HepG2 (cell line): ENCODE data around the gene CSDE1. TPM values are rescaled to one million over a fixed set of nuclear protein-coding genes. Genes with fewer than 3 reads are reported as not detected.
A peak's percentile ranks its signal among the peaks of the same experiment; 100 is the strongest.

Source experiments
- AGO1 ChIP-seq: fragments of 200-400 bp; formaldehyde crosslinking; IDR thresholded peaks from 2 replicates; pipeline ENCODE4 v1.6.1; 2017; ENCODE audit warnings: mild to moderate bottlenecking, low read depth, low read length, moderate library complexity; ENCODE audit not compliant: poor library complexity, severe bottlenecking
- E2F1 ChIP-seq: sonication (generic); formaldehyde crosslinking; IDR thresholded peaks from 2 replicates; pipeline ENCODE4 v1.5.0; 2020; ENCODE audit warnings: missing genetic modification reagents
- GFI1 ChIP-seq: sonication (generic); formaldehyde crosslinking; IDR thresholded peaks from 2 replicates; pipeline ENCODE4 v1.5.0; 2020; ENCODE audit warnings: missing genetic modification reagents, mild to moderate bottlenecking, borderline replicate concordance
- GPN1 ChIP-seq: sonication (generic); formaldehyde crosslinking; IDR thresholded peaks from 2 replicates; pipeline ENCODE4 v1.5.1; 2020; ENCODE audit warnings: missing genetic modification reagents, borderline replicate concordance
- KAT8 ChIP-seq: IDR thresholded peaks from 2 replicates; pipeline ENCODE4 v1.6.1; 2016; ENCODE audit warnings: missing genetic modification reagents, missing compliant biosample characterization
- KDM1A ChIP-seq: IDR thresholded peaks from 2 replicates; pipeline ENCODE4 v1.6.1; 2016; ENCODE audit warnings: missing compliant biosample characterization
- MXD3 ChIP-seq: IDR thresholded peaks from 2 replicates; pipeline ENCODE4 v1.6.1; 2016; ENCODE audit warnings: mild to moderate bottlenecking, missing biosample characterization, missing genetic modification reagents
- NCOA2 ChIP-seq: sonication (generic); formaldehyde crosslinking; IDR thresholded peaks from 2 replicates; pipeline ENCODE4 v1.8.0; 2022; ENCODE audit warnings: inconsistent platforms
- RBM22 ChIP-seq: fragments of 200-400 bp; formaldehyde crosslinking; optimal IDR thresholded peaks from 2 replicates; pipeline ENCODE3; 2017; ENCODE audit warnings: mild to moderate bottlenecking, low read length, moderate library complexity
- TRAFD1 ChIP-seq: sonication (generic); formaldehyde crosslinking; IDR thresholded peaks from 2 replicates; pipeline ENCODE4 v1.5.1; 2020; ENCODE audit warnings: missing genetic modification reagents, mild to moderate bottlenecking, borderline replicate concordance
- ZFP36L1 ChIP-seq: sonication (generic); formaldehyde crosslinking; IDR thresholded peaks from 2 replicates; pipeline ENCODE4 v1.8.0; 2022; ENCODE audit warnings: mild to moderate bottlenecking, missing genetic modification reagents, moderate library complexity
- ZFP41 ChIP-seq: sonication (generic); formaldehyde crosslinking; IDR thresholded peaks from 2 replicates; pipeline ENCODE4 v1.4.0; 2020; ENCODE audit warnings: mild to moderate bottlenecking, missing genetic modification reagents, borderline replicate concordance
- ZFX ChIP-seq: sonication (generic); formaldehyde crosslinking; IDR thresholded peaks from 2 replicates; pipeline ENCODE4 v1.4.0; 2020; ENCODE audit warnings: mild to moderate bottlenecking, low read depth, missing genetic modification reagents, moderate library complexity
- ZMYM2 ChIP-seq: sonication (generic); formaldehyde crosslinking; IDR thresholded peaks from 2 replicates; pipeline ENCODE4 v1.8.0; 2022; ENCODE audit warnings: mild to moderate bottlenecking, missing genetic modification reagents
- ZNF136 ChIP-seq: sonication (generic); formaldehyde crosslinking; IDR thresholded peaks from 2 replicates; pipeline ENCODE4 v1.8.1; 2022; ENCODE audit warnings: low read depth, mild to moderate bottlenecking, moderate library complexity, missing genetic modification reagents
- ZNF138 ChIP-seq: sonication (generic); formaldehyde crosslinking; IDR thresholded peaks from 2 replicates; pipeline ENCODE4 v1.5.0; 2020; ENCODE audit warnings: mild to moderate bottlenecking, low read depth, missing genetic modification reagents
- ZNF251 ChIP-seq: sonication (generic); formaldehyde crosslinking; IDR thresholded peaks from 2 replicates; pipeline ENCODE4 v1.9.0; 2021; ENCODE audit warnings: mild to moderate bottlenecking, missing genetic modification reagents
- ZNF275 ChIP-seq: sonication (generic); formaldehyde crosslinking; IDR thresholded peaks from 2 replicates; pipeline ENCODE4 v1.8.0; 2022; ENCODE audit warnings: missing genetic modification reagents, mild to moderate bottlenecking, inconsistent platforms, borderline replicate concordance
- ZNF280D ChIP-seq: sonication (generic); formaldehyde crosslinking; IDR thresholded peaks from 2 replicates; pipeline ENCODE4 v1.5.1; 2020; ENCODE audit warnings: mild to moderate bottlenecking, missing genetic modification reagents
- ZNF567 ChIP-seq: sonication (generic); formaldehyde crosslinking; IDR thresholded peaks from 2 replicates; pipeline ENCODE4 v1.8.1; 2023; ENCODE audit warnings: mild to moderate bottlenecking, missing genetic modification reagents, borderline replicate concordance
- ZNF580 ChIP-seq: IDR thresholded peaks from 2 replicates; pipeline ENCODE4 v1.6.1; 2016; ENCODE audit warnings: low read depth, borderline replicate concordance
- ZNF615 ChIP-seq: sonication (generic); formaldehyde crosslinking; IDR thresholded peaks from 2 replicates; pipeline ENCODE4 v1.5.0; 2020; ENCODE audit warnings: mild to moderate bottlenecking, missing genetic modification reagents, borderline replicate concordance
- ZNF709 ChIP-seq: sonication (generic); formaldehyde crosslinking; IDR thresholded peaks from 2 replicates; pipeline ENCODE4 v1.5.0; 2020; ENCODE audit warnings: mild to moderate bottlenecking, missing genetic modification reagents
- polyA plus RNA-seq, 8 experiments: library from polyadenylated mRNA; depleted of rRNA in 3 of 8; stranded (reverse) in 7 of 8; unstranded in 1 of 8; fragments of >200 nt; fragmentation: Illumina TruSeq in 4 of 8; extraction: Trizol in 4 of 8; gene quantifications; 2 replicates each; pipeline versions ENCODE4 v1.2.1 to v1.2.3, GENCODE V29; 2011 to 2016; ENCODE audit warnings: low read depth in 4 of 8, missing spikeins in 1 of 8, mixed read lengths in 1 of 8; ENCODE audit not compliant: insufficient read depth in 1 of 8
- total RNA-seq, 5 experiments: library from RNA; depleted of rRNA; stranded (reverse); fragments of >200 nt; fragmentation: Illumina TruSeq; extraction: Trizol; gene quantifications; 2 replicates each; pipeline ENCODE4 v1.2.3, GENCODE V29; 2016; ENCODE audit warnings: low read depth in 1 of 5

CSDE1 gene
- total and polyA plus RNA-seq, 2 of the 13 experiments (the other 11 are each of a cell fraction or from before 2014, with no cell fraction given) = 150 to 313 TPM

GRCh38 chr1:114669562-114670082, 88.2 kb downstream of the CSDE1 start, which contains the start of gene DENND2C (continued):
- no peak for TF ChIP-seq ZNF280D (CRISPR knock-in tag)
- TF ChIP-seq NCOA2 (CRISPR knock-in tag) = no peak
- no peak for TF ChIP-seq ZNF615
- no peak for TF ChIP-seq ZNF251 (CRISPR knock-in tag)
- TF ChIP-seq KDM1A = no peak
- TF ChIP-seq ZFX (CRISPR knock-in tag) = peak; percentile 44; the same call in 1 of the 2 replicates
- TF ChIP-seq AGO1 = no peak
- no peak for TF ChIP-seq TRAFD1 (CRISPR knock-in tag)
- TF ChIP-seq RBM22 = no peak
- no peak for TF ChIP-seq ZMYM2
- TF ChIP-seq KAT8 (CRISPR knock-in tag) = no peak
- TF ChIP-seq ZNF275 (CRISPR knock-in tag) = no peak
- TF ChIP-seq ZFP36L1 (CRISPR knock-in tag) = 0 out of 2 replicates have a peak, but pooled peaks have one; percentile 28
- TF ChIP-seq ZNF709 (CRISPR knock-in tag) = no peak
- no peak for TF ChIP-seq E2F1 (CRISPR knock-in tag)
- no peak; the same call in 1 of the 2 replicates for TF ChIP-seq ZNF138
- no peak for TF ChIP-seq GPN1
- no peak for TF ChIP-seq GFI1
- no peak for TF ChIP-seq MXD3 (CRISPR knock-in tag)
- TF ChIP-seq ZNF136 (CRISPR knock-in tag) = no peak
- no peak for TF ChIP-seq ZNF580 (CRISPR knock-in tag)
- no peak for TF ChIP-seq ZNF567 (CRISPR knock-in tag)
- no peak for TF ChIP-seq ZFP41 (CRISPR knock-in tag)
